ENCODE measurements around the gene SLC26A8.
"Not testable (repeated sequence)": the region's sequence is repeated elsewhere in the genome, so short reads cannot be mapped to it uniquely, and the experiment has no call there.

The SLC26A8 gene

GRCh38 chr6:35984701-35985100, 39.7 kb downstream of the SLC26A8 start:
- Histone ChIP-seq H3K4me3 (ENCODE audit: low read length) (no peak overlapping the region), H3K4me1 (ENCODE audit: control insufficient read depth, low read depth, low read length) (peaks cover 11% of the 10 kb centered on the region), H3K27me3 (ENCODE audit: control insufficient read depth, insufficient read depth, low read length) (no peaks in the 10 kb centered on the region), H3K27ac (ENCODE audit: low read length) (no peak overlapping the region), H3K36me3 (ENCODE audit: control insufficient read depth, low read depth, low read length) (no peaks in the 10 kb centered on the region), H3K9ac (ENCODE audit: low read length) (no peak overlapping the region), H3K9me3 (ENCODE audit: control insufficient read depth, low read depth, low read length) (no peaks in the 10 kb centered on the region)

- Histone ChIP-seq H3K27me3 (ENCODE audit: control insufficient read depth, insufficient read depth, low read length) (no peaks in the 10 kb centered on the region), H3K9ac (ENCODE audit: low read length) (no peak overlapping the region), H3K4me1 (ENCODE audit: control insufficient read depth, low read depth, low read length) (peaks cover 11% of the 10 kb centered on the region), H3K9me3 (ENCODE audit: control insufficient read depth, low read depth, low read length) (no peaks in the 10 kb centered on the region), H3K36me3 (ENCODE audit: control insufficient read depth, low read depth, low read length) (no peaks in the 10 kb centered on the region), H3K27ac (ENCODE audit: low read length) (no peak overlapping the region), H3K4me3 (ENCODE audit: low read length) (no peak overlapping the region)
Measured at GRCh38 chr6:35980991-35981645, 43.3 kb downstream of the SLC26A8 start.

GRCh38 chr6:35980126-35980525, 44.3 kb downstream of the SLC26A8 start:
- H3K4me1 ChIP-seq (ENCODE audit: control insufficient read depth, low read depth, low read length); H3K9ac ChIP-seq (ENCODE audit: low read length); H3K9me3 ChIP-seq (ENCODE audit: control insufficient read depth, low read depth, low read length); H3K27me3 ChIP-seq (ENCODE audit: control insufficient read depth, insufficient read depth, low read length); H3K27ac ChIP-seq (ENCODE audit: low read length); H3K4me3 ChIP-seq (ENCODE audit: low read length); H3K36me3 ChIP-seq (ENCODE audit: control insufficient read depth, low read depth, low read length): not testable (repeated sequence)

GRCh38 chr6:35977308-35977707, 47.1 kb downstream of the SLC26A8 start:
- H3K4me1 ChIP-seq (ENCODE audit: control insufficient read depth, low read depth, low read length): no peaks in the 10 kb centered on the region
- no peaks in the 10 kb centered on the region for H3K36me3 ChIP-seq (ENCODE audit: control insufficient read depth, low read depth, low read length)
- no peaks in the 10 kb centered on the region for H3K27me3 ChIP-seq (ENCODE audit: control insufficient read depth, insufficient read depth, low read length)
- H3K27ac ChIP-seq (ENCODE audit: low read length): no peak overlapping the region
- no peak overlapping the region for H3K4me3 ChIP-seq (ENCODE audit: low read length)
- no peak overlapping the region for H3K9ac ChIP-seq (ENCODE audit: low read length)
- H3K9me3 ChIP-seq (ENCODE audit: control insufficient read depth, low read depth, low read length): no peaks in the 10 kb centered on the region

GRCh38 chr6:35973670-35974222, 50.7 kb downstream of the SLC26A8 start:
- Histone ChIP-seq H3K9me3 (ENCODE audit: control insufficient read depth, low read depth, low read length) (no peaks in the 10 kb centered on the region), H3K9ac (ENCODE audit: low read length) (no peak overlapping the region), H3K36me3 (ENCODE audit: control insufficient read depth, low read depth, low read length) (no peaks in the 10 kb centered on the region), H3K4me1 (ENCODE audit: control insufficient read depth, low read depth, low read length) (no peaks in the 10 kb centered on the region), H3K27ac (ENCODE audit: low read length) (no peak overlapping the region), H3K4me3 (ENCODE audit: low read length) (no peak overlapping the region), H3K27me3 (ENCODE audit: control insufficient read depth, insufficient read depth, low read length) (no peaks in the 10 kb centered on the region)

GRCh38 chr6:35972471-35973367, 51.7 kb downstream of the SLC26A8 start:
- H3K27ac ChIP-seq (ENCODE audit: low read length): no peak overlapping the region

GRCh38 chr6:35970181-35970580, 54.3 kb downstream of the SLC26A8 start:
- Histone ChIP-seq H3K4me1 (ENCODE audit: control insufficient read depth, low read depth, low read length) (no peaks in the 10 kb centered on the region), H3K9me3 (ENCODE audit: control insufficient read depth, low read depth, low read length) (no peaks in the 10 kb centered on the region), H3K27ac (ENCODE audit: low read length) (no peak overlapping the region), H3K36me3 (ENCODE audit: control insufficient read depth, low read depth, low read length) (no peaks in the 10 kb centered on the region), H3K4me3 (ENCODE audit: low read length) (no peak overlapping the region), H3K9ac (ENCODE audit: low read length) (no peak overlapping the region), H3K27me3 (ENCODE audit: control insufficient read depth, insufficient read depth, low read length) (no peaks in the 10 kb centered on the region)

More at GRCh38 chr6:35972471-35973367, 51.7 kb downstream of the SLC26A8 start:
- Histone ChIP-seq H3K9me3 (ENCODE audit: control insufficient read depth, low read depth, low read length) (no peaks in the 10 kb centered on the region), H3K4me3 (ENCODE audit: low read length) (no peak overlapping the region), H3K4me1 (ENCODE audit: control insufficient read depth, low read depth, low read length) (no peaks in the 10 kb centered on the region), H3K27me3 (ENCODE audit: control insufficient read depth, insufficient read depth, low read length) (no peaks in the 10 kb centered on the region), H3K36me3 (ENCODE audit: control insufficient read depth, low read depth, low read length) (no peaks in the 10 kb centered on the region), H3K9ac (ENCODE audit: low read length) (no peak overlapping the region)

GRCh38 chr6:35969646-35970045, 54.8 kb downstream of the SLC26A8 start:
- H3K27ac ChIP-seq (ENCODE audit: low read length): no peak overlapping the region
- H3K9me3 ChIP-seq (ENCODE audit: control insufficient read depth, low read depth, low read length): no peaks in the 10 kb centered on the region
- H3K9ac ChIP-seq (ENCODE audit: low read length): no peak overlapping the region
- H3K27me3 ChIP-seq (ENCODE audit: control insufficient read depth, insufficient read depth, low read length): no peaks in the 10 kb centered on the region
- no peak overlapping the region for H3K4me3 ChIP-seq (ENCODE audit: low read length)
- H3K36me3 ChIP-seq (ENCODE audit: control insufficient read depth, low read depth, low read length): no peaks in the 10 kb centered on the region
- no peaks in the 10 kb centered on the region for H3K4me1 ChIP-seq (ENCODE audit: control insufficient read depth, low read depth, low read length)

- no peaks in the 10 kb centered on the region for H3K27me3 ChIP-seq (ENCODE audit: control insufficient read depth, insufficient read depth, low read length)
- no peaks in the 10 kb centered on the region for H3K4me1 ChIP-seq (ENCODE audit: control insufficient read depth, low read depth, low read length)
- no peak overlapping the region for H3K27ac ChIP-seq (ENCODE audit: low read length)
- H3K9ac ChIP-seq (ENCODE audit: low read length): no peak overlapping the region
- H3K4me3 ChIP-seq (ENCODE audit: low read length): no peak overlapping the region
- H3K36me3 ChIP-seq (ENCODE audit: control insufficient read depth, low read depth, low read length): no peaks in the 10 kb centered on the region
- no peaks in the 10 kb centered on the region for H3K9me3 ChIP-seq (ENCODE audit: control insufficient read depth, low read depth, low read length)
Measured at GRCh38 chr6:35968821-35969220, 55.6 kb downstream of the SLC26A8 start.

GRCh38 chr6:35967076-35967774, 57.2 kb downstream of the SLC26A8 start:
- no peak overlapping the region for H3K4me3 ChIP-seq (ENCODE audit: low read length)
- no peak overlapping the region for H3K9ac ChIP-seq (ENCODE audit: low read length)
- H3K27me3 ChIP-seq (ENCODE audit: control insufficient read depth, insufficient read depth, low read length): no peaks in the 10 kb centered on the region
- no peaks in the 10 kb centered on the region for H3K9me3 ChIP-seq (ENCODE audit: control insufficient read depth, low read depth, low read length)
- H3K27ac ChIP-seq (ENCODE audit: low read length): no peak overlapping the region
- no peaks in the 10 kb centered on the region for H3K36me3 ChIP-seq (ENCODE audit: control insufficient read depth, low read depth, low read length)
- H3K4me1 ChIP-seq (ENCODE audit: control insufficient read depth, low read depth, low read length): no peaks in the 10 kb centered on the region

GRCh38 chr6:35962779-35963560, 61.5 kb downstream of the SLC26A8 start:
- Histone ChIP-seq H3K36me3 (ENCODE audit: control insufficient read depth, low read depth, low read length) (no peaks in the 10 kb centered on the region), H3K4me3 (ENCODE audit: low read length) (no peak overlapping the region), H3K27me3 (ENCODE audit: control insufficient read depth, insufficient read depth, low read length) (no peaks in the 10 kb centered on the region), H3K9me3 (ENCODE audit: control insufficient read depth, low read depth, low read length) (no peaks in the 10 kb centered on the region), H3K4me1 (ENCODE audit: control insufficient read depth, low read depth, low read length) (no peaks in the 10 kb centered on the region), H3K9ac (ENCODE audit: low read length) (no peak overlapping the region), H3K27ac (ENCODE audit: low read length) (no peak overlapping the region)
